Thymus (tissue), 11 donors: ENCODE results near the gene RSRC1. TPM values are rescaled to one million over a fixed set of nuclear protein-coding genes. Genes with fewer than 3 reads are reported as not detected.

Experiments used
- DNase-seq, 9 donors: peaks; one replicate each; pipeline ENCODE4 v3.0.0-alpha.2; 2013; ENCODE audit warnings: low spot score in 9 of 9, low read depth in 6 of 9, missing footprints in 1 of 9
- H3K27ac ChIP-seq, 2 donors: one replicate each; pipeline ENCODE4 v1.5.1; 2013; ENCODE audit warnings: control low read depth in 1 of 2, low read depth in 1 of 2, low read length in 1 of 2, mild to moderate bottlenecking in 1 of 2, moderate library complexity in 1 of 2
- H3K27me3 ChIP-seq, 2 donors: one replicate each; pipeline ENCODE4 v1.5.1; 2013; ENCODE audit warnings: low read length in 1 of 2; ENCODE audit not compliant: control insufficient read depth in 2 of 2, insufficient read depth in 1 of 2
- H3K36me3 ChIP-seq, 2 donors: one replicate each; pipeline ENCODE4 v1.5.1; 2013; ENCODE audit warnings: low read length in 1 of 2, mild to moderate bottlenecking in 1 of 2, moderate library complexity in 1 of 2; ENCODE audit not compliant: control insufficient read depth in 2 of 2, insufficient read depth in 2 of 2
- H3K4me1 ChIP-seq, 2 donors: one replicate each; pipeline ENCODE4 v1.5.1; 2013; ENCODE audit warnings: low read length in 2 of 2; ENCODE audit not compliant: control insufficient read depth in 2 of 2, insufficient read depth in 2 of 2
- H3K4me3 ChIP-seq, 2 donors: one replicate each; pipeline ENCODE4 v1.5.1; 2013; ENCODE audit warnings: low read length in 2 of 2, control low read depth in 1 of 2, mild to moderate bottlenecking in 1 of 2
- H3K9me3 ChIP-seq, 2 donors: one replicate each; pipeline ENCODE4 v1.5.1; 2013; ENCODE audit warnings: low read length in 1 of 2, mild to moderate bottlenecking in 1 of 2; ENCODE audit not compliant: control insufficient read depth in 2 of 2, insufficient read depth in 1 of 2
- WGBS: extraction: QIAGEN DNeasy Blood & Tissue Kit; methylation state at CpG from one replicate; pipeline ENCODE4 v1.1.7; 2013; 5-methylcytosine and 5-hydroxymethylcytosine counted together
- polyA plus RNA-seq: library from polyadenylated mRNA; stranded (reverse); fragments of 200-250 nt; gene quantifications from one replicate; pipeline ENCODE4 v1.2.3, GENCODE V29; 2013
- total RNA-seq: library from RNA; stranded (reverse); fragments of 120-200 nt; gene quantifications from one replicate; pipeline ENCODE4 v1.2.4, GENCODE V29; 2013
- donor health status: healthy.

The RSRC1 gene
- total and polyA plus RNA-seq, 2 donors = 19.4 to 44.3 TPM

GRCh38 chr3:158420654-158421396, 310.9 kb downstream of the RSRC1 start:
- H3K9me3 ChIP-seq = no peaks in the 10 kb centered on the region
- peak in 4 of 9 donors; percentile 4 to 39 (median 6) for DNase-seq
- WGBS = 93% methylated on average over 3 of the region's 3 CpGs
- no peaks in the 10 kb centered on the region for H3K27me3 ChIP-seq
- no peaks in the 10 kb centered on the region for H3K4me1 ChIP-seq
- H3K4me3 ChIP-seq = no peak overlapping the region
- peak overlapping the region in 1 of 2 donors; percentile 49 for H3K27ac ChIP-seq
- no peaks in the 10 kb centered on the region for H3K36me3 ChIP-seq

- no peak overlapping the region for H3K27ac ChIP-seq
- no peaks in the 10 kb centered on the region for H3K9me3 ChIP-seq
- no peaks in the 10 kb centered on the region for H3K4me1 ChIP-seq
- DNase-seq = no peak
- no peaks in the 10 kb centered on the region for H3K27me3 ChIP-seq
- WGBS = 94% methylated on average over 1 of the region's 1 CpG
- H3K4me3 ChIP-seq = no peak overlapping the region
- H3K36me3 ChIP-seq = no peaks in the 10 kb centered on the region
Observed at GRCh38 chr3:158430448-158430847, 320.6 kb downstream of the RSRC1 start.

- DNase-seq = no peak
- Histone ChIP-seq H3K27ac (no peak overlapping the region), H3K4me1 (no peaks in the 10 kb centered on the region), H3K27me3 (no peaks in the 10 kb centered on the region), H3K9me3 (no peaks in the 10 kb centered on the region), H3K36me3 (no peaks in the 10 kb centered on the region), H3K4me3 (no peak overlapping the region)
Observed at GRCh38 chr3:158430968-158431367, 321.1 kb downstream of the RSRC1 start.

GRCh38 chr3:158431829-158432228, 321.9 kb downstream of the RSRC1 start:
- H3K4me3 ChIP-seq = no peak overlapping the region
- WGBS = 99% methylated on average over 3 of the region's 3 CpGs
- no peak for DNase-seq
- H3K27ac ChIP-seq = no peak overlapping the region
- H3K9me3 ChIP-seq = no peaks in the 10 kb centered on the region
- H3K4me1 ChIP-seq = no peaks in the 10 kb centered on the region
- no peaks in the 10 kb centered on the region for H3K36me3 ChIP-seq
- H3K27me3 ChIP-seq = no peaks in the 10 kb centered on the region

- 11% methylated on average over 4 of the region's 4 CpGs for WGBS
- H3K4me1 ChIP-seq = no peaks in the 10 kb centered on the region
- no peak overlapping the region for H3K27ac ChIP-seq
- no peaks in the 10 kb centered on the region for H3K9me3 ChIP-seq
- H3K27me3 ChIP-seq = no peaks in the 10 kb centered on the region
- H3K36me3 ChIP-seq = no peaks in the 10 kb centered on the region
- no peak overlapping the region for H3K4me3 ChIP-seq
- peak in 8 of 9 donors; percentile 21 to 75 (median 44) for DNase-seq
Observed at GRCh38 chr3:158434412-158435038, 324.6 kb downstream of the RSRC1 start.

- Histone ChIP-seq H3K9me3 (no peaks in the 10 kb centered on the region), H3K4me1 (no peaks in the 10 kb centered on the region), H3K27ac (no peak overlapping the region), H3K27me3 (no peaks in the 10 kb centered on the region), H3K36me3 (no peaks in the 10 kb centered on the region), H3K4me3 (no peak overlapping the region)
- 93% methylated on average over 1 of the region's 1 CpG for WGBS
- DNase-seq = no peak
Observed at GRCh38 chr3:158443632-158444031, 333.7 kb downstream of the RSRC1 start.

- Histone ChIP-seq H3K4me1 (no peaks in the 10 kb centered on the region), H3K36me3 (no peaks in the 10 kb centered on the region)
Observed at GRCh38 chr3:158447408-158447807, 337.5 kb downstream of the RSRC1 start.

GRCh38 chr3:158451405-158452055, 341.6 kb downstream of the RSRC1 start:
- no peak for DNase-seq
- WGBS = 96% methylated on average over 1 of the region's 1 CpG

More at GRCh38 chr3:158447408-158447807, 337.5 kb downstream of the RSRC1 start:
- no peaks in the 10 kb centered on the region for H3K9me3 ChIP-seq
- H3K27ac ChIP-seq = no peak overlapping the region
- no peak for DNase-seq
- H3K27me3 ChIP-seq = no peaks in the 10 kb centered on the region
- no peak overlapping the region for H3K4me3 ChIP-seq

GRCh38 chr3:158452334-158452733, 342.4 kb downstream of the RSRC1 start:
- no peak for DNase-seq
- Histone ChIP-seq H3K27me3 (no peaks in the 10 kb centered on the region), H3K4me3 (no peak overlapping the region), H3K9me3 (no peaks in the 10 kb centered on the region), H3K27ac (no peak overlapping the region), H3K36me3 (no peaks in the 10 kb centered on the region), H3K4me1 (no peaks in the 10 kb centered on the region)

More at GRCh38 chr3:158451405-158452055, 341.6 kb downstream of the RSRC1 start:
- no peak overlapping the region for H3K27ac ChIP-seq
- no peaks in the 10 kb centered on the region for H3K4me1 ChIP-seq
- H3K9me3 ChIP-seq = no peaks in the 10 kb centered on the region
- H3K4me3 ChIP-seq = no peak overlapping the region
- H3K27me3 ChIP-seq = no peaks in the 10 kb centered on the region
- no peaks in the 10 kb centered on the region for H3K36me3 ChIP-seq
